ENCODE results near the gene HDAC4.

- TF ChIP-seq CTCF (IDR thresholded peaks at IDR 0.05) (no peak), POLR2A (IDR thresholded peaks at IDR 0.05) (no peak), EP300 (IDR thresholded peaks at IDR 0.05) (no peak)
Measured at GRCh38 chr2:239372835-239373234, 28.0 kb downstream of the HDAC4 start.
